ENCODE data around the gene SRSF9. TPM values are rescaled to one million over a fixed set of nuclear protein-coding genes. Genes with fewer than 3 reads are reported as not detected.
A peak's percentile ranks its signal among the peaks of the same experiment; 100 is the strongest.

SRSF9 gene
- polyA plus RNA-seq, 1 of the 3 experiments (the other 2 are of a cell fraction): 210 TPM

DNA sequence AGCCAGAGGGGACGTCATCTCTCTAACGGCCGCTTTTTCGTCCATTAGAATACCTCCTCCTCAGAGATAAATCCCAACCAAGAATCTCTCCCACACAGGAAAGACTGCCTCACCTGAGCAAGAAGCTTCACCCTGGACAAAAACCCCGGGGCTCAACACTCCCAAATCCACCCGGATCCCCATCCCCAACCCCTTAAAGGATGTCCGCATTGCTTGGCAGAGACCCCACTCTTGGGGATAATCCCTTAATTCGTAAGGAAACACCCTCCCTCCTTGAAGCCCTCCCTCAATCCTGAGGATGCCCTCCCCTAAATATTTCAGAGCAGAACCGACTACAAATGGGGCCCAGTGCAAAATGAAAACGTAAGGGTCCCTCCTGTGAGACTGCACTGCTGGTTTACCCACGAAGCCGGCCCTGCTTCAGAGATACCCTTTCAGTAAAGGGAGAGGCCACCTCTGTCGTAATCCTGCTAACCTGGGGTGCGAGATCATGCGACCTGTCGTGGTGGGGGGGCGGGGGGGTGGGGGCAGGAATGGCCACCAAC lies 25.7 kb upstream of the SRSF9 start:
- H3K4me2 ChIP-seq: peak overlapping the region; percentile 86
- H3K27me3 ChIP-seq (ENCODE audit: insufficient read depth): no peaks in the 10 kb centered on the region
- H3K36me3 ChIP-seq (replicated peaks in 1 of 2; ENCODE audit: control insufficient read depth in 1 of 2, insufficient read depth in 2 of 2, low read length in 1 of 2): peaks cover 23 to 29% of the 10 kb centered on the region in 2 experiments
- H3F3A ChIP-seq (replicated peaks; ENCODE audit: insufficient read depth): peaks cover 16% of the 10 kb centered on the region
- peaks cover 25% of the 10 kb centered on the region for H4K20me1 ChIP-seq (ENCODE audit: insufficient read depth)
- H3K9me3 ChIP-seq: no peaks in the 10 kb centered on the region
- peak; percentile 23 for DNase-seq
- peaks cover 0 to 11% of the 10 kb centered on the region in 2 experiments; a peak in 2 of 4 replicates for H3K4me1 ChIP-seq (ENCODE audit: control insufficient read depth in 1 of 2, insufficient read depth in 2 of 2, low read depth in 1 of 2, low read length in 1 of 2)
- TF ChIP-seq EP300 (IDR thresholded peaks at IDR 0.05; ENCODE audit: borderline replicate concordance in 1 of 2, low read depth in 1 of 2, low read length in 1 of 2) (no peak), TEAD4 (IDR thresholded peaks at IDR 0.05; ENCODE audit: borderline replicate concordance, insufficient read depth) (no peak), NFIC (IDR thresholded peaks at IDR 0.05; ENCODE audit: borderline replicate concordance) (no peak), NRF1 (IDR thresholded peaks at IDR 0.05; ENCODE audit: low read depth, low read length) (no peak), RCOR1 (IDR thresholded peaks at IDR 0.05; ENCODE audit: low read length) (no peak), SIN3A (IDR thresholded peaks at IDR 0.05; ENCODE audit: borderline replicate concordance, low read depth, low read length) (no peak), FOXM1 (IDR thresholded peaks at IDR 0.05; ENCODE audit: low read depth) (no peak), USF2 (IDR thresholded peaks at IDR 0.05; ENCODE audit: borderline replicate concordance, low read depth, low read length) (no peak), JUND (IDR thresholded peaks at IDR 0.05) (no peak), SMC3 (IDR thresholded peaks at IDR 0.05; ENCODE audit: low read depth, low read length) (no peak)
- TF ChIP-seq, protein P1, sequence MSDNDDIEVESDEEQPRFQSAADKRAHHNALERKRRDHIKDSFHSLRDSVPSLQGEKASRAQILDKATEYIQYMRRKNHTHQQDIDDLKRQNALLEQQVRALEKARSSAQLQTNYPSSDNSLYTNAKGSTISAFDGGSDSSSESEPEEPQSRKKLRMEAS (IDR thresholded peaks at IDR 0.05; ENCODE audit: low read depth): no peak
- peaks cover 54% of the 10 kb centered on the region for H3K79me2 ChIP-seq (ENCODE audit: insufficient read depth)
- 29% methylated on average over 14 of the region's 17 CpGs for WGBS (ENCODE audit: low lambda C conversion rate)
- H2AFZ ChIP-seq (ENCODE audit: low read depth): peak overlapping the region; percentile 74
- ChIA-PET POLR2A (interaction anchor here (0.8 to 2.8 kb wide), 7 partner anchors 9 to 86 kb away, joined by 3 to 12 read pairs (median 4); partner anchors contain the start of genes POP5 and SRSF9), CTCF (interaction anchor here (1.1 to 3.5 kb wide), 4 partner anchors 9 to 193 kb away, joined by 4 to 18 read pairs (median 4); partner anchors contain the start of genes SIRT4 and SRSF9)
- no peaks in the 10 kb centered on the region for H3K9me2 ChIP-seq
- H3K9ac ChIP-seq: peak overlapping the region; percentile 50; the same call in 1 of the 2 replicates
- H3K4me3 ChIP-seq (ENCODE audit: low read depth in 2 of 2, low read length in 1 of 2): peak overlapping the region; percentile 83 to 89
- H3K27ac ChIP-seq (ENCODE audit: low read depth in 2 of 2, low read length in 1 of 2): peak overlapping the region in 1 of 2 experiments; percentile 51; a peak in 2 of 4 replicates

DNA sequence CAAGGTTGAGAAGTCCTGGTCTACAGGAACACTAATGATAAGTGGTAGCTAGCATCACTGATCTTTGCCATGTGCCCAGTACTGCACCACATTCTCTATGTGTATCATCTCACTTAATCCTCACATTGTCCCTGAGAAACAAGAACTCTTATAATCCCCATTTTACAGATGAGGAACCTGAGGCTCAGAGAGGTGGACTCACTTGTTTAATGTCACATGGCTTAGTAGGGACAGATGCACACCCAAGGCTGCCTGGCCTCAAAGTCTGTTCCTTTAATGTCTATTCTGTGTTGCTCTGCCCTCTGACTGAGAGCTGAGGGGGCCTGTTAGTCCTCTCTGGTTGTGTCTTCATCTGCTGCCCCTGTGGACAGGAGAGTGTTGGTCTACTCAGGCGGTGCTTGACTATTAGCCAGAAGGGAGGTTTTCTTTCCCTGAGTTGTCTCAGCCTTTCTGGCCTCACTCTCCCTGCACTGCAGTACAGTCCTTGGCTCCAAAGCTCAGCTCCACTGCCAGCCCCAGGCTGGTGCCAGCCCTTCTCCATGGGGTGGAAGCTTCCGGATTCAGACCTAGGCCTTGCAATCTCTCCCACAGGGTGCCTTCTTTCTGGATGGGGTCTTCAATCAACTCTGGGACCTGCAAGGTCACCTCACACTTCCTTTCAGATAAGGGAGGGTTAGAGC lies 21.4 kb upstream of the SRSF9 start:
- no peak overlapping the region for H3K4me2 ChIP-seq
- no peak for DNase-seq
- peaks cover 0 to 11% of the 10 kb centered on the region in 2 experiments for H3K36me3 ChIP-seq (replicated peaks in 1 of 2; ENCODE audit: control insufficient read depth in 1 of 2, insufficient read depth in 2 of 2, low read length in 1 of 2)
- peaks cover 20% of the 10 kb centered on the region for H3K79me2 ChIP-seq (ENCODE audit: insufficient read depth)
- H3K9ac ChIP-seq: no peak overlapping the region
- H3K9me2 ChIP-seq: no peaks in the 10 kb centered on the region
- no peaks in the 10 kb centered on the region for H4K20me1 ChIP-seq (ENCODE audit: insufficient read depth)
- peaks cover 0 to 11% of the 10 kb centered on the region in 2 experiments; a peak in 1 of 4 replicates for H3K4me1 ChIP-seq (ENCODE audit: control insufficient read depth in 1 of 2, insufficient read depth in 2 of 2, low read depth in 1 of 2, low read length in 1 of 2)
- H3K4me3 ChIP-seq (ENCODE audit: low read depth in 2 of 2, low read length in 1 of 2): no peak overlapping the region
- H3K27ac ChIP-seq (ENCODE audit: low read depth in 2 of 2, low read length in 1 of 2): no peak overlapping the region
- no peaks in the 10 kb centered on the region for H3K9me3 ChIP-seq
- H3F3A ChIP-seq (replicated peaks; ENCODE audit: insufficient read depth): no peaks in the 10 kb centered on the region
- CTCF ChIA-PET: interaction anchor here (2.0 to 3.6 kb wide), 2 partner anchors 22 to 61 kb away, joined by 5 to 18 read pairs; partner anchors contain the start of gene SRSF9
- WGBS (ENCODE audit: low lambda C conversion rate): 94% methylated on average over 2 of the region's 2 CpGs
- no peak overlapping the region for H2AFZ ChIP-seq (ENCODE audit: low read depth)
- TF ChIP-seq GABPA (IDR thresholded peaks at IDR 0.05; ENCODE audit: low read depth) (no peak), IRF3 (IDR thresholded peaks at IDR 0.05; ENCODE audit: low read depth, low read length) (no peak), ELF1 (IDR thresholded peaks at IDR 0.05) (no peak), SMC3 (IDR thresholded peaks at IDR 0.05; ENCODE audit: low read depth, low read length) (no peak), FOXJ3 (CRISPR knock-in tag; IDR thresholded peaks at IDR 0.05) (no peak), TEAD4 (IDR thresholded peaks at IDR 0.05; ENCODE audit: borderline replicate concordance, insufficient read depth) (no peak), EP300 (IDR thresholded peaks at IDR 0.05; ENCODE audit: borderline replicate concordance in 1 of 2, low read depth in 1 of 2, low read length in 1 of 2) (no peak), POLR2AphosphoS5 (IDR thresholded peaks at IDR 0.05; ENCODE audit: low read depth, low read length) (no peak), RAD21 (IDR thresholded peaks at IDR 0.05; ENCODE audit: low read length) (no peak), SIN3A (IDR thresholded peaks at IDR 0.05; ENCODE audit: borderline replicate concordance, low read depth, low read length) (no peak), RFX5 (IDR thresholded peaks at IDR 0.05; ENCODE audit: low read length) (no peak), TCF12 (IDR thresholded peaks at IDR 0.05) (no peak), CHD2 (IDR thresholded peaks at IDR 0.05; ENCODE audit: low read length, partially characterized antibody) (no peak), USF2 (IDR thresholded peaks at IDR 0.05; ENCODE audit: borderline replicate concordance, low read depth, low read length) (no peak), PBX3 (IDR thresholded peaks at IDR 0.05) (no peak), NFIC (IDR thresholded peaks at IDR 0.05; ENCODE audit: borderline replicate concordance) (no peak)
- TF ChIP-seq, protein P1 (IDR thresholded peaks at IDR 0.05; ENCODE audit: low read depth): no peak
- POLR2A ChIA-PET: interaction anchor here (1.5 kb wide), 1 partner anchor 27 kb away, joined by 3 read pairs; no protein-coding TSS in a partner anchor
- no peaks in the 10 kb centered on the region for H3K27me3 ChIP-seq (ENCODE audit: insufficient read depth)
